GM21515 (cell line): ENCODE results near the gene CRYBA2.

Source experiments
- ATAC-seq: cut with Tn5 transposase; IDR thresholded peaks from one replicate; pipeline ENCODE4 v1.9.1; 2021; ENCODE audit not compliant: unreplicated experiment

CRYBA2 gene

DNA sequence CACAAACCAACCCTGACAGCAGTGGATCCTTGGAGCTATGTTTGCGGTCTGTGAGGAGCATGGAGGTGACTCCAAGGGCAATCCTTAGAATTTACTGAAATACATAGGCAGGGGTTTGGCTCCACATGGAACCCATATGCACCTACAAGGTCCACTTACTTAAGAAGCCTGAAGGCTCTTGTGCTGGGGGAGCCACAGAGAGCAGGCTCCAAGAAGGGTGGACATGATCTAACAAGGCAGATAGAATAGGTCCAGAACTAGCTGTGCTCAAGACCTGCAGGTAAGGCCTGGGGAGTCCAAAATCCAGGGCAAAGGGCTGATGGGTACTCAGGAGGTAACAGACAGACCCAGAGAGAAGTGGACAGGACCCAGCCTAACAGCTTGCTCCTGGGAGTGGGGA, 34.9 kb downstream of the CRYBA2 start:
- no peak for ATAC-seq

DNA sequence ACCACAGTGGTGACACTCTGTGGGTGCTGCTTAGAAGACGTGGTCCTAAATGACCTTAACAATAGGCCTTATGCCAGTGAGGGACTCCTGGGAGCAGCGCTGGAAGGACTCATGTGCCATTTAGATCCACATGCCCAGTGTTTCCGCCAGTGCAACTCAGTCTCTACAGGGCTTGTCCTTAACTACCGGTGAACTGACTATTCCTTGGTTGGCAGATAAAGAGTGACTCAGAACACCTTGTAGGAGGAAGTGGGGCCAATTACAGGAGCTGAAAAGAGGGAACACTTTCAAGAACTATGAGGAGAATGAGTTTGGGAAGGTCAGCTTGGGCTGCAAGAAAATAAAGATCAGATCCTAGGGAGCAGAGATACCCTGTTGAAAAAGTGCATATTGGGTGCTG, 35.6 kb downstream of the CRYBA2 start:
- no peak for ATAC-seq

DNA sequence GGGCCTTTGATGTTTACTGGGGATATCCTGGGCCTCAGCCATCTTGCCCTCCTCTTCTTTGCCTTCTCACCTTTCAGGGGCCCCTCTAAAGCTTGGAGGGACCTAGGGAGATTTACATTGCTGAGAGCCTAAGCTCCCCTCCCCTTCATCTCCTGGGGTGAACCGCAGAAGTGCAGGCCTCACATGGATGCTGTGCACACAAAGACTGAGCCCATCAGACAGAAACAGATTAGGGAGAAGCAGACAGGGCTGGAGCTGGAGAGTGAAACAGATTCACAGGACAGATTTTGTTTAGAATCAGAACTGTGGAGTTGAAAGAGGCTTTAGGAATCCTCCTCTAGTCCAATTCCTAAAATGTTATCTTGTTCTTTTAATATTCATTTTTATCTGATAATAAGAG, 37.2 kb downstream of the CRYBA2 start:
- ATAC-seq, result no peak

GRCh38 chr2:218954541-218955300, 38.5 kb downstream of the CRYBA2 start:
- no peak for ATAC-seq

- no peak for ATAC-seq
Measured at GRCh38 chr2:218953366-218953954, 39.8 kb downstream of the CRYBA2 start.

GRCh38 chr2:218952160-218952559, 41.1 kb downstream of the CRYBA2 start:
- no peak for ATAC-seq

- ATAC-seq, result no peak
Measured at GRCh38 chr2:218946621-218947020, 46.6 kb downstream of the CRYBA2 start.

DNA sequence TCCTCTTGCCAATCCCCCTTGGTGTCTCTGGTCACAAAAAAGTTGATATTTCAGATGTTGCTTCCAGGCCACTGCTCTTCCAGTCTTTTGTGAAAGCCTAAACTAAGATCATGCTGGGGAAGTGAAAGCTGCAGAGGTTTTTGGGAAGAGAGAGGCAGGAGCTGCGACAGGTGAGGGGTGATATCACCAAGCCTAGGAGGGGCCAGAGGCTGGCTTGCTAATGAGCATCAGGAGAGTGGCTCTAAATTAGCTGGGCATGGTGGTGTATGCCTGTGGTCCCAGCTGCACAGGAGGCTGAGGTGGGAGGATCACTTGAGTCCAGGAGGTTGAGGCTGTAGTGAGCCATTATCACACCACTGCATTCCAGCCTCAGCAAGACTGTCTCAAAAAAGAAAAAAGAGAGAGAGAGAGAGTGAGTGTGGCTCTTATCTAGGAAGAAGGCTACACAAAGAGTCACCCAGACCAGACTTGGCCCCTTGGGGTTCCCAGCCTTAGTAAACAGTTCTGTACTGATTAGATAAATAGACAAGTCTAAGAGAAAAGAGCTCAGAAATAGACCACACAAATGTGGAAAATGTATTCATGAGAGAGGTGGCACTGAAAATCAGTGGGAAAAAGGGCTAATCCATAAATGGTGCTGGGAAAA, 48.3 kb downstream of the CRYBA2 start:
- ATAC-seq, result no peak
